Activated naive CD8-positive, alpha-beta T cell treated with anti-CD3 and anti-CD28 coated beads, Interleukin-2, amount 10 ng/mL, durations not matched to agents 7 days and 5 days (primary cell): ENCODE data around the gene FAM162B. TPM values are rescaled to one million over a fixed set of nuclear protein-coding genes. Genes with fewer than 3 reads are reported as not detected.

ENCODE experiments used
- total RNA-seq, 2 experiments: library from RNA; stranded (reverse); gene quantifications; one replicate each; pipeline ENCODE4 v1.2.3, GENCODE V29; 2021

FAM162B gene
- total RNA-seq, 2 experiments from 2014 or later = not detected

Other genes starting within 250 kb of the FAM162B start
- not detected for gene TRAPPC3L, start 220.0 kb downstream of the FAM162B start, total RNA-seq
- gene CALHM4, start 212.0 kb downstream of the FAM162B start, total RNA-seq = not detected
- 10 to 100 TPM; 33.2 to 36.6 TPM for gene RWDD1, start 194.2 kb downstream of the FAM162B start, total RNA-seq
- gene RSPH4A, start 149.2 kb downstream of the FAM162B start, total RNA-seq = under 1 TPM; 0.14 to 0.22 TPM
- gene ZUP1, start 97.0 kb downstream of the FAM162B start, total RNA-seq = 10 to 100 TPM; 18.4 to 20.8 TPM
- 10 to 100 TPM; 29.5 to 35.0 TPM for gene KPNA5, start 84.5 kb downstream of the FAM162B start, total RNA-seq
- not detected for gene GPRC6A, start 63.4 kb upstream of the FAM162B start, total RNA-seq
- not detected for gene RFX6, start 111.5 kb upstream of the FAM162B start, total RNA-seq